ENCODE results near the gene HOXD12. TPM values are rescaled to one million over a fixed set of nuclear protein-coding genes. Genes with fewer than 3 reads are reported as not detected.

HOXD12 gene
- total RNA-seq, 1 donor from 2014 or later = not detected

DNA sequence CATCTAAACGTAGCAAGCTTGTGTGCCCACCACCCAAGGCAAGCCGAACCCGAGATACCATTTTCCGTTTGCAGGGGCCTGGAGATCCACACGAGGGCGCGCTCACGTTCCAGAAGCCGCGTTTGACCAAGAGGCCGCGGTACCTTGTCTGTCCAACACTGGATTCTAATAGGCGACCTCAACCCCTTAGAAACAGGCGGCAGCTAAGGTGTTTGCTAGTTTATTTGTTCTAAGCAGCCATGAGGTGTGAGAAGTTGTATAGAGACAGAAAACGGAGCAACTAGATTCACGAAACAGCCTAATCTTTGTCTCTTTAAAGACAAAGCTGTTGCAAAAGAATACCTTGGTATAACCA is 11.7 kb downstream of the HOXD12 start:
- FAIRE-seq = no peak
- peaks cover 74% of the 10 kb centered on the region for H3K27me3 ChIP-seq (ENCODE audit: control insufficient read depth, insufficient read depth, low read length)
- no peaks in the 10 kb centered on the region for H3K36me3 ChIP-seq (ENCODE audit: control insufficient read depth, insufficient read depth, low read length)
- H3K4me3 ChIP-seq (ENCODE audit: low read depth, low read length) = no peak overlapping the region
- peak; percentile 26 for DNase-seq (ENCODE audit: low read depth)
- TF ChIP-seq, protein P1, sequence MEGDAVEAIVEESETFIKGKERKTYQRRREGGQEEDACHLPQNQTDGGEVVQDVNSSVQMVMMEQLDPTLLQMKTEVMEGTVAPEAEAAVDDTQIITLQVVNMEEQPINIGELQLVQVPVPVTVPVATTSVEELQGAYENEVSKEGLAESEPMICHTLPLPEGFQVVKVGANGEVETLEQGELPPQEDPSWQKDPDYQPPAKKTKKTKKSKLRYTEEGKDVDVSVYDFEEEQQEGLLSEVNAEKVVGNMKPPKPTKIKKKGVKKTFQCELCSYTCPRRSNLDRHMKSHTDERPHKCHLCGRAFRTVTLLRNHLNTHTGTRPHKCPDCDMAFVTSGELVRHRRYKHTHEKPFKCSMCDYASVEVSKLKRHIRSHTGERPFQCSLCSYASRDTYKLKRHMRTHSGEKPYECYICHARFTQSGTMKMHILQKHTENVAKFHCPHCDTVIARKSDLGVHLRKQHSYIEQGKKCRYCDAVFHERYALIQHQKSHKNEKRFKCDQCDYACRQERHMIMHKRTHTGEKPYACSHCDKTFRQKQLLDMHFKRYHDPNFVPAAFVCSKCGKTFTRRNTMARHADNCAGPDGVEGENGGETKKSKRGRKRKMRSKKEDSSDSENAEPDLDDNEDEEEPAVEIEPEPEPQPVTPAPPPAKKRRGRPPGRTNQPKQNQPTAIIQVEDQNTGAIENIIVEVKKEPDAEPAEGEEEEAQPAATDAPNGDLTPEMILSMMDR (IDR thresholded peaks at IDR 0.05; ENCODE audit: insufficient read depth, low read length, severe bottlenecking) = peak; percentile 73

DNA sequence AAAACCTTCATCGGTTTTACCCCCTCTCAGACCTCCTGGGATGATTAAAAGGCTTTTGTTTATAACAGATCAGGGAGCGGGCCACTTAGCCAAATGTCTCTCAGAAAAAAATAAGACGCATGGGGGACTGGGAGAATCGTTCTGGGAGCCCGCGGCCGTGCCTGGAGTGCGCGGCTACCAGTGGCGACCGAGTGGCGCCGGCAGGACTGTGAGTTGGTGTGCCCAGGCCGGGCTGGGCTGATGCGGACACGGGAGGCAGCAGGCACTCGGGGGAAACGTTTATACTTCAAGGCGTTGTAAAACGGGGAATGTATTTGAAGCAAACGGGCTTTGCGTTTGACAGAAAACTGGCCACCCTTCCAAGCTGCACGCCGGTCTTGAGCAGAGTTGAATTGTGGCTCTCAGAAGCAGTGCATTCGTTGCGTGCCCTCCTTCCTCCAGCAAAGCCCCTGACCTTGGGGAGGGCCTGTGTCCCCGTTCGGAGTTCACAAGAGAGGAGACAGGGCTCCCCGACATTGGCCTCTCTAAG is 12.3 kb downstream of the HOXD12 start:
- no peak for DNase-seq (ENCODE audit: low read depth)
- no peaks in the 10 kb centered on the region for H3K36me3 ChIP-seq (ENCODE audit: control insufficient read depth, insufficient read depth, low read length)
- H3K4me3 ChIP-seq (ENCODE audit: low read depth, low read length) = no peak overlapping the region
- FAIRE-seq = no peak
- TF ChIP-seq, protein P1 (IDR thresholded peaks at IDR 0.05; ENCODE audit: insufficient read depth, low read length, severe bottlenecking) = no peak
- peaks cover 79% of the 10 kb centered on the region for H3K27me3 ChIP-seq (ENCODE audit: control insufficient read depth, insufficient read depth, low read length)

DNA sequence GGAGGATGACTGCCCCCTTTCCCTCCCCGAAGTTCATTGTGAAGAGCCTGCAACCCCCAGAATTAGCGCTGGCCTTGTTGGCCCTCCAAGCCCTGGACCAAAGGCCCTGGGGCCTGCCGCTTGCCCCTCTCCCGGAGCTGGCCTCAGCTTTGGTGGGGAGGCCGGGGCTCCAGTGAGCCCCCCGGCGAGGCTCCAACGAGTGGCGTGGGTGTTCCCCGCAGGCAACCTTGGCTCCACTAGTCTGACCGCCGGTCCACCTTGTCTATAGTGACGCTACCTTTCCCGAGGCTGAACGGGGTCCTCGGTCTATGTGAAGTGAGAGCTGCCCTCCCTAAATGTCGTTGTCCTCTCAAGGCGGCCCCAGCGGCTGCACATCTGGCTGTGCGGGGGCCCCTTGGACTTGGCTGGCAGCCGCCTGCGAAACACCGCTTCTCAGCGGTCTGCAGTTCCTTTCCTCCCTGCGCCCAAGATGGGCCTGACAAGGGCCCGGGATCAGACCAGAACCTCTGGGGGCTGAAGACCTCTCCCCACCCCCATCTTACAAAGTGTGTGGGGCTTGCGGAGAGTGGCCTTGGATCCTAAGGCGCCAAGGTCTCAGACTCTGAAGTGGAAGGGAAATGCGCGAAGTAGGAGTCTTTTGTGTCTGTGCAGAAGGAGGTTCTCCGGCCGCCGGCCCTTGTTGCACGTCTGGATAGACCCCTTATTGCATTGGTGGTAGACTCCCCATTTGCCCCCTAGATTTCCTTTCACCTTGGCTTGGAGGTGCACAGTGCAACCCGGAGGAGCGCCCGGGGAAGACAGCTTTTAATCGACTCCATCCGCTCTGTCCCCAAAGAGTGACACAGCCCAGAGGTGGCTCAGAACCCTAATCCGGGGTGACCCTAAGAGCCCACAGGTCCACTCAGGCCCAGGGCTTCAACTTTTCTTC is 13.0 kb downstream of the HOXD12 start:
- Histone ChIP-seq H3K36me3 (ENCODE audit: control insufficient read depth, insufficient read depth, low read length) (no peaks in the 10 kb centered on the region), H3K27me3 (ENCODE audit: control insufficient read depth, insufficient read depth, low read length) (peaks cover 82% of the 10 kb centered on the region), H3K4me3 (ENCODE audit: low read depth, low read length) (no peak overlapping the region)
- DNase-seq (ENCODE audit: low read depth) (no peak), FAIRE-seq (no peak)
- TF ChIP-seq, protein P1 (IDR thresholded peaks at IDR 0.05; ENCODE audit: insufficient read depth, low read length, severe bottlenecking) = no peak

DNA sequence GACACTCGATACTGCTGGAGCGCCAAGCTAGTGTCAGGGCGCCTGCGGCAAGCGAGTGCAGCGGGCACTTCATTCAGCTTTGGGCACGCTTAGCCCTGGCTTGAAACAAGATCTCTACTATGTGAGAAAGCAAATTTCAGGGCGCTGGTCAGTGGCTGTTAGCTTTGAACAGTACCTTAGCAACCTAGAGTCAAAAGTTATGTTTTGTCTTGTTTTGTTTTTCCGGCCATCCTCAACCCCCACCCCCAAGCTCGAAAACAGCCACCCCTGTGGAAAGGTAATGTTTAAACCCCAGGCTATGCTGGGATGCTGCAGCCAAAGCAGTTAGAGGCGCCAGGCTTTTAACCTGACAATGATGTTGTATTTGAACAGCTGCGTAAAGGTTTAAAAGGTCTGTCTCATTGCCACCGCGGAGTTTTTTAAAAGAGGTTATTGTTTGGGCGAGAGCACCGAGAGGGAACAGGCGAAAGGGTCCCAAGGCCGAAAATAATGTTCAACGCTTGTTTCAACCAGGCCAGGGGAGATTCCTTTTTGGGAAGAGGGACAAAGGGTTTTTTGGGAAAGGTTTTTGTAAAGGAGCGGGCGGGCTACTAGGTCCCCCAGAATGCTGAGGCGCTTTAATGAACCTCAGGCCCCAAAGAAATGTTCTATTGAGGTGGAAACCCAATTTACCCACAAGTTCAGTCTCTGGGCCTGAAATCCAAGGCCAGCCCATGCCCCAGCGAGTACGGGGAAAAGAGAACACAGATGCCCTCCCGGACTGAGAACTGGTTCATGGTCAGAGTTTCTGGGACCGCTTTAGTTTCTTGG is 14.7 kb downstream of the HOXD12 start:
- DNase-seq (ENCODE audit: low read depth) (no peak), FAIRE-seq (no peak)
- no peaks in the 10 kb centered on the region for H3K36me3 ChIP-seq (ENCODE audit: control insufficient read depth, insufficient read depth, low read length)
- H3K27me3 ChIP-seq (ENCODE audit: control insufficient read depth, insufficient read depth, low read length) = peaks cover 86% of the 10 kb centered on the region
- TF ChIP-seq, protein P1 (IDR thresholded peaks at IDR 0.05; ENCODE audit: insufficient read depth, low read length, severe bottlenecking) = no peak
- no peak overlapping the region for H3K4me3 ChIP-seq (ENCODE audit: low read depth, low read length)

DNA sequence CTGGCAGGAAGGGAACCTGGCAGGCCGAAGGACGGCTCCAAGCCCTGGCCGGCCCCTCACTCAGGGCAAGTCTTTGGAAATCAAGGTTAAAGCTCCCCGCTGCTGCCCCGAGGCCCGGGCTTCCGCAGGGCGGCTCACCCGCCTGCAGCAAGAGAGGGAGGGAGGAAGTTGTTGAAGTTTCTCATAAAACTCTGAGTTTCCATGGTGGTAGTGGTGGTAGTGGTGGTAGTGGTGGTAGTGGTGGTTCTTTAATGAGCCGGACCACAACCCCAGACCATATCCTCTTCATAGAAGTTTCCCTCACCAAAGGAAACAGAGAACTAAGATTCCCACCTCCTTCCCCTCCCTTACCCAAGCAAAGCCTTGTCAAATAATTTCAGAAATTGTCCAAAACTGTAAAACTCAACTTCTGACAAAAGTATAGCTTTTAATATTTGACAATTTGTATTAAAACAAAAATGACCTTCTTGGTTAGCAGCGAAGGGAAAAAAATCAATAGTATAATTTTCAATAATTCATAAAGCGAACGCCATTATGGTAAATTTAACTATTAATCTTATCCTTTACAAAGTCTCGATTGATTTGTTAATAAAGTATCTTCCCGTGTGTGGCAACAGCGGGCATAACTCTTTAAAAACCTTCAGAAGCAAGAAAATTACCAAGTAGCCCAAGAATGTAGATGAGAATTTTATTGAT is 15.5 kb downstream of the HOXD12 start:
- DNase-seq (ENCODE audit: low read depth) (no peak), FAIRE-seq (no peak)
- Histone ChIP-seq H3K36me3 (ENCODE audit: control insufficient read depth, insufficient read depth, low read length) (no peaks in the 10 kb centered on the region), H3K27me3 (ENCODE audit: control insufficient read depth, insufficient read depth, low read length) (peaks cover 83% of the 10 kb centered on the region), H3K4me3 (ENCODE audit: low read depth, low read length) (no peak overlapping the region)
- TF ChIP-seq, protein P1 (IDR thresholded peaks at IDR 0.05; ENCODE audit: insufficient read depth, low read length, severe bottlenecking) = no peak
